Endodermal cell (in vitro differentiated cells): ENCODE data around the gene CC2D1A. TPM values are rescaled to one million over a fixed set of nuclear protein-coding genes. Genes with fewer than 3 reads are reported as not detected.

ENCODE experiments used
- DNase-seq: peaks from one replicate; pipeline ENCODE4 v3.0.0-alpha.2; 2017
- H3K27ac ChIP-seq: 2 replicates; pipeline ENCODE4 v1.5.1; 2013; ENCODE audit warnings: mild to moderate bottlenecking, low read depth, low read length, moderate library complexity
- H3K27me3 ChIP-seq: 2 replicates; pipeline ENCODE4 v1.6.1; 2013; ENCODE audit warnings: mild to moderate bottlenecking, low read length, moderate library complexity; ENCODE audit not compliant: insufficient read depth, control insufficient read depth, poor library complexity, severe bottlenecking
- H3K36me3 ChIP-seq: 2 replicates; pipeline ENCODE4 v1.7.0; 2013; ENCODE audit warnings: mild to moderate bottlenecking, low read length, moderate library complexity; ENCODE audit not compliant: control insufficient read depth, insufficient read depth
- H3K4me1 ChIP-seq: one replicate; pipeline ENCODE4 v1.7.0; 2013; ENCODE audit warnings: low read length; ENCODE audit not compliant: control insufficient read depth, insufficient read depth
- H3K4me3 ChIP-seq: 2 replicates; pipeline ENCODE4 v1.5.1; 2013; ENCODE audit warnings: mild to moderate bottlenecking, low read length, moderate library complexity
- H3K9ac ChIP-seq: 2 replicates; pipeline ENCODE4 v1.6.1; 2013; ENCODE audit warnings: mild to moderate bottlenecking, low read length, moderate library complexity; ENCODE audit not compliant: poor library complexity, severe bottlenecking; ENCODE audit errors: extremely low read depth
- H3K9me3 ChIP-seq: 2 replicates; pipeline ENCODE4 v1.6.1; 2013; ENCODE audit warnings: mild to moderate bottlenecking, low read length, moderate library complexity; ENCODE audit not compliant: control insufficient read depth
- H3K27ac Mint-ChIP-seq: 2 replicates; pipeline ENCODE4 v1.8.0; 2020; ENCODE audit warnings: mixed read lengths
- H3K27me3 Mint-ChIP-seq: 2 replicates; pipeline ENCODE4 v1.8.0; 2021; ENCODE audit warnings: mild to moderate bottlenecking, mixed read lengths; ENCODE audit not compliant: insufficient read depth
- H3K36me3 Mint-ChIP-seq: 2 replicates; pipeline ENCODE4 v1.8.0; 2020; ENCODE audit warnings: low read depth, mixed read lengths
- H3K4me1 Mint-ChIP-seq: 2 replicates; pipeline ENCODE4 v1.8.0; 2020; ENCODE audit warnings: mixed read lengths
- H3K4me3 Mint-ChIP-seq: 2 replicates; pipeline ENCODE4 v1.8.0; 2020; ENCODE audit warnings: mild to moderate bottlenecking, moderate library complexity, mixed read lengths
- H3K9me3 Mint-ChIP-seq: 2 replicates; pipeline ENCODE4 v1.8.0; 2020; ENCODE audit warnings: mild to moderate bottlenecking, mixed read lengths
- CTCF ChIP-seq: fragments of 200-600 bp; sonication (generic); conservative IDR thresholded peaks from 2 replicates; pipeline ENCODE4 v1.5.0; 2021; ENCODE audit warnings: antibody characterized with exemption, mild to moderate bottlenecking
- WGBS, 2 experiments: methylation state at CpG; one replicate each; pipeline versions ENCODE4 v1.1.5 to v1.1.7; 2013; ENCODE audit warnings: missing lambda C conversion rate in 2 of 2, mixed read lengths in 1 of 2; ENCODE audit not compliant: insufficient coverage in 1 of 2, insufficient read length in 1 of 2; 5-methylcytosine and 5-hydroxymethylcytosine counted together
- total RNA-seq, 2 donors: library from RNA; stranded (reverse); fragmentation: NEBNext Ultra II Directional in 1 of 2; extraction: Animal tissue kit (Norgen Biotek cat#: 25700) in 1 of 2; gene quantifications; 2 replicates in 1 of 2; 3 replicates in 1 of 2; pipeline ENCODE4 v1.2.1, GENCODE V29; 2021

Gene CC2D1A
- total RNA-seq, 2 donors from 2014 or later: 45.1 to 55.9 TPM

GRCh38 chr19:13873834-13874515 lies 32.0 kb upstream of the CC2D1A start:
- H3K9ac ChIP-seq: no peak overlapping the region
- Mint-ChIP-seq H3K4me1 (peaks cover 8% of the 10 kb centered on the region), H3K9me3 (no peaks in the 10 kb centered on the region), H3K27ac (no peak overlapping the region), H3K36me3 (no peaks in the 10 kb centered on the region), H3K27me3 (peaks cover 67% of the 10 kb centered on the region), H3K4me3 (peak overlapping the region; percentile 63)
- no peaks in the 10 kb centered on the region for H3K4me1 ChIP-seq
- WGBS, 2 experiments: 47 to 70% methylated on average over 9 to 35 of the region's 35 CpGs
- H3K27me3 ChIP-seq: peaks cover 25% of the 10 kb centered on the region
- H3K27ac ChIP-seq: no peak overlapping the region
- H3K9me3 ChIP-seq: no peaks in the 10 kb centered on the region
- no peaks in the 10 kb centered on the region for H3K36me3 ChIP-seq
- no peak for TF ChIP-seq CTCF
- DNase-seq: peak; percentile 40
- H3K4me3 ChIP-seq: no peak overlapping the region

GRCh38 chr19:13875824-13876223 lies 30.2 kb upstream of the CC2D1A start:
- Histone ChIP-seq H3K36me3 (no peaks in the 10 kb centered on the region), H3K27ac (no peak overlapping the region), H3K27me3 (peaks cover 25% of the 10 kb centered on the region), H3K4me3 (no peak overlapping the region), H3K4me1 (peaks cover 4% of the 10 kb centered on the region), H3K9me3 (no peaks in the 10 kb centered on the region), H3K9ac (no peak overlapping the region)
- H3K27me3 Mint-ChIP-seq: peaks cover 53% of the 10 kb centered on the region
- H3K9me3 Mint-ChIP-seq: no peaks in the 10 kb centered on the region
- 91% methylated on average over 4 of the region's 5 CpGs; no CpG with 5 or more reads in 1 of the 2 experiments for WGBS, 2 experiments
- TF ChIP-seq CTCF: no peak
- peaks cover 13% of the 10 kb centered on the region for H3K4me1 Mint-ChIP-seq
- H3K36me3 Mint-ChIP-seq: no peaks in the 10 kb centered on the region
- no peak overlapping the region for H3K27ac Mint-ChIP-seq
- DNase-seq: no peak
- H3K4me3 Mint-ChIP-seq: no peak overlapping the region

GRCh38 chr19:13876834-13877233 lies 29.2 kb upstream of the CC2D1A start, which contains the start of gene NANOS3:
TSS of gene NANOS3 (plus strand) at chr19:13877134. CDS start at chr19:13877249, 115 bp downstream.
- Histone ChIP-seq H3K27me3 (peaks cover 25% of the 10 kb centered on the region), H3K36me3 (no peaks in the 10 kb centered on the region), H3K27ac (no peak within 1 kb of the TSS), H3K9me3 (no peaks in the 10 kb centered on the region), H3K4me3 (no peak within 1 kb of the TSS), H3K9ac (no peak within 1 kb of the TSS), H3K4me1 (peaks cover 11% of the 10 kb centered on the region)
- no peaks in the 10 kb centered on the region for H3K36me3 Mint-ChIP-seq
- H3K4me1 Mint-ChIP-seq: peaks cover 20% of the 10 kb centered on the region
- H3K27me3 Mint-ChIP-seq: peaks cover 44% of the 10 kb centered on the region
- no peak within 1 kb of the TSS for H3K27ac Mint-ChIP-seq
- no peak for TF ChIP-seq CTCF
- H3K4me3 Mint-ChIP-seq: no peak within 1 kb of the TSS
- no peaks in the 10 kb centered on the region for H3K9me3 Mint-ChIP-seq
- WGBS, 2 experiments: 50 to 67% methylated on average over 1 to 4 of the region's 5 CpGs
- DNase-seq: no peak
